Peyer's patch (tissue), 4 donors: Measurements from ENCODE around the gene SERPINA10.

Source experiments
- POLR2A ChIP-seq, 2 donors: fragments of 450-650 bp; IDR thresholded peaks; one replicate each; pipeline ENCODE4 v1.5.1; 2017; ENCODE audit warnings: antibody characterized with exemption in 2 of 2, mild to moderate bottlenecking in 2 of 2, moderate library complexity in 2 of 2
- TF ChIP-seq, protein P1 (sequence below), 6 experiments: fragments of 450-650 bp in 4 of 6; fragments of 200-600 bp in 2 of 6; sonication (generic) in 1 of 6; IDR thresholded peaks; one replicate each; pipeline ENCODE4 v1.5.1; 2017 to 2019; ENCODE audit warnings: antibody characterized with exemption in 6 of 6, mild to moderate bottlenecking in 3 of 6, moderate library complexity in 1 of 6

GRCh38 chr14:94237046-94237445 lies 56.0 kb downstream of the SERPINA10 start:
- TF ChIP-seq, protein P1, sequence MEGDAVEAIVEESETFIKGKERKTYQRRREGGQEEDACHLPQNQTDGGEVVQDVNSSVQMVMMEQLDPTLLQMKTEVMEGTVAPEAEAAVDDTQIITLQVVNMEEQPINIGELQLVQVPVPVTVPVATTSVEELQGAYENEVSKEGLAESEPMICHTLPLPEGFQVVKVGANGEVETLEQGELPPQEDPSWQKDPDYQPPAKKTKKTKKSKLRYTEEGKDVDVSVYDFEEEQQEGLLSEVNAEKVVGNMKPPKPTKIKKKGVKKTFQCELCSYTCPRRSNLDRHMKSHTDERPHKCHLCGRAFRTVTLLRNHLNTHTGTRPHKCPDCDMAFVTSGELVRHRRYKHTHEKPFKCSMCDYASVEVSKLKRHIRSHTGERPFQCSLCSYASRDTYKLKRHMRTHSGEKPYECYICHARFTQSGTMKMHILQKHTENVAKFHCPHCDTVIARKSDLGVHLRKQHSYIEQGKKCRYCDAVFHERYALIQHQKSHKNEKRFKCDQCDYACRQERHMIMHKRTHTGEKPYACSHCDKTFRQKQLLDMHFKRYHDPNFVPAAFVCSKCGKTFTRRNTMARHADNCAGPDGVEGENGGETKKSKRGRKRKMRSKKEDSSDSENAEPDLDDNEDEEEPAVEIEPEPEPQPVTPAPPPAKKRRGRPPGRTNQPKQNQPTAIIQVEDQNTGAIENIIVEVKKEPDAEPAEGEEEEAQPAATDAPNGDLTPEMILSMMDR (IDR thresholded peaks at IDR 0.05), result no peak
- TF ChIP-seq POLR2A (IDR thresholded peaks at IDR 0.05), result no peak
